ENCODE data around the gene SIGLEC7.

The SIGLEC7 gene

DNA sequence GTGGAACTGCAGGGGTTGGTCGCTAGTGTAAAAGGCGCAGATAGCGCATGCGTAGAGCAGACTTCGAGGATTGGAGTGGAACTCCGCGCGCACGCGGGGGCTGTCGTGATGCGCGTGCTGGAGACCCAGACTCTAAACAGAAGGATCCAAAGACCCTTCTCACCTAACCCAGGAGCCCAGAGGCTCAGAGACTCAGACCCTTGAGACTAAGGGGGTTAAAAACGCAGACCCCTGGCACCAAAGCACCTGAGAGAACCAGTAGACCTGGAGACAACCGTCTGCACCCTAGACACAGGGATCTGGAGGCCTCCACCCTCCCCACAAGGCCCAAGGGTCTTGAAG is 33.3 kb upstream of the SIGLEC7 start:
- Histone ChIP-seq H3K27me3 (ENCODE audit: insufficient read depth, low read depth, severe bottlenecking) (peaks cover 30% of the 10 kb centered on the region), H3K9me3 (ENCODE audit: severe bottlenecking) (no peaks in the 10 kb centered on the region), H3K36me3 (no peaks in the 10 kb centered on the region), H3K27ac (peak overlapping the region; percentile 34; the same call in 1 of the 2 replicates), H3K4me3 (ENCODE audit: low read depth, low read length) (peak overlapping the region; percentile 56)
- TF ChIP-seq, protein P1, sequence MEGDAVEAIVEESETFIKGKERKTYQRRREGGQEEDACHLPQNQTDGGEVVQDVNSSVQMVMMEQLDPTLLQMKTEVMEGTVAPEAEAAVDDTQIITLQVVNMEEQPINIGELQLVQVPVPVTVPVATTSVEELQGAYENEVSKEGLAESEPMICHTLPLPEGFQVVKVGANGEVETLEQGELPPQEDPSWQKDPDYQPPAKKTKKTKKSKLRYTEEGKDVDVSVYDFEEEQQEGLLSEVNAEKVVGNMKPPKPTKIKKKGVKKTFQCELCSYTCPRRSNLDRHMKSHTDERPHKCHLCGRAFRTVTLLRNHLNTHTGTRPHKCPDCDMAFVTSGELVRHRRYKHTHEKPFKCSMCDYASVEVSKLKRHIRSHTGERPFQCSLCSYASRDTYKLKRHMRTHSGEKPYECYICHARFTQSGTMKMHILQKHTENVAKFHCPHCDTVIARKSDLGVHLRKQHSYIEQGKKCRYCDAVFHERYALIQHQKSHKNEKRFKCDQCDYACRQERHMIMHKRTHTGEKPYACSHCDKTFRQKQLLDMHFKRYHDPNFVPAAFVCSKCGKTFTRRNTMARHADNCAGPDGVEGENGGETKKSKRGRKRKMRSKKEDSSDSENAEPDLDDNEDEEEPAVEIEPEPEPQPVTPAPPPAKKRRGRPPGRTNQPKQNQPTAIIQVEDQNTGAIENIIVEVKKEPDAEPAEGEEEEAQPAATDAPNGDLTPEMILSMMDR (IDR thresholded peaks at IDR 0.05; ENCODE audit: low read depth, low read length), result no peak
- no peak for DNase-seq

DNA sequence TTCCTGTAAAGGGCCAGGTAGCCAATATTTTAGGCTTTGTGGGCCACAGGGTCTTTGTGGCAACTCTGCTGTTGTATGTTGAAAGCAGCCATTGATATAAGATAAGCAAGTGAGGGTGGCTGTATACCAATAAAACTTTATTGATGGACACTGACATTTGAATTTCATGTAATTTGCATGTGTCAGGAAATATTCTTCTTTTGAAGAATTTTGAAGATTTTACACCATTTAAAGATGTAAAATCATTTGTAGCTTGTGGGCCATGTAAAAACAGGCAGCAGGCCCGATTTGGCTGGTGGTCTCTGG is 31.5 kb upstream of the SIGLEC7 start:
- no peaks in the 10 kb centered on the region for H3K36me3 ChIP-seq
- no peaks in the 10 kb centered on the region for H3K9me3 ChIP-seq (ENCODE audit: severe bottlenecking)

DNA sequence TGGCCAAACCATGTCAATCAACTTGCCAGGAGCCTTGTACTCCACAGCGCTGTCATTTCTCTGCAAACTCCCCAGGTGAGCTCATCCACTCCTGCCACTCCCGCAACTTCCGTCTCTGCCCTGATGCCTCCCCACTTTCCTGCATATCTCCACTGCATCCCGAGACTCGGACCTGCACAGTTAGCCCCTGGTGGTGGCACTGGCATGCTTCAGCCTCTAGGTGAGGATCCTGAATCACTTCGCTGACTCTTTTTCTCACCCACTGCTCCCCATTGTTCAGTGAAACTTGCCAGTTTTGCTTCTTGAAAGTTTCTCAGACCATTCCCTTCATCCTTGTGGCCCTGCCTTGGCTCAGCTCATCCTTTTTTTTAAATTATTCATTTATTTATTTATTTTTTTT is 30.5 kb upstream of the SIGLEC7 start:
- no peak overlapping the region for H3K27ac ChIP-seq
- H3K36me3 ChIP-seq, result no peaks in the 10 kb centered on the region
- no peak overlapping the region for H3K4me3 ChIP-seq (ENCODE audit: low read depth, low read length)
- TF ChIP-seq, protein P1 (IDR thresholded peaks at IDR 0.05; ENCODE audit: low read depth, low read length), result 0 out of 2 replicates have a peak, but pooled peaks have one; percentile 5
- DNase-seq, result peak; percentile 13
- peaks cover 59% of the 10 kb centered on the region for H3K27me3 ChIP-seq (ENCODE audit: insufficient read depth, low read depth, severe bottlenecking)
- H3K9me3 ChIP-seq (ENCODE audit: severe bottlenecking), result no peaks in the 10 kb centered on the region

More for the DNA sequence above, 31.5 kb upstream of the SIGLEC7 start:
- Histone ChIP-seq H3K27ac (no peak overlapping the region), H3K27me3 (ENCODE audit: insufficient read depth, low read depth, severe bottlenecking) (peaks cover 49% of the 10 kb centered on the region), H3K4me3 (ENCODE audit: low read depth, low read length) (no peak overlapping the region)
- DNase-seq, result no peak
- TF ChIP-seq, protein P1 (IDR thresholded peaks at IDR 0.05; ENCODE audit: low read depth, low read length), result no peak

- Histone ChIP-seq H3K9me3 (ENCODE audit: severe bottlenecking) (no peaks in the 10 kb centered on the region), H3K36me3 (no peaks in the 10 kb centered on the region), H3K27ac (no peak overlapping the region), H3K27me3 (ENCODE audit: insufficient read depth, low read depth, severe bottlenecking) (peaks cover 83% of the 10 kb centered on the region), H3K4me3 (ENCODE audit: low read depth, low read length) (no peak overlapping the region)
- DNase-seq, result no peak
- TF ChIP-seq, protein P1 (IDR thresholded peaks at IDR 0.05; ENCODE audit: low read depth, low read length), result no peak
Measured at GRCh38 chr19:51114087-51114729, 27.9 kb upstream of the SIGLEC7 start.

GRCh38 chr19:51116736-51117286 is 25.3 kb upstream of the SIGLEC7 start:
- H3K4me3 ChIP-seq (ENCODE audit: low read depth, low read length), result no peak overlapping the region
- TF ChIP-seq, protein P1 (IDR thresholded peaks at IDR 0.05; ENCODE audit: low read depth, low read length), result no peak
- no peaks in the 10 kb centered on the region for H3K36me3 ChIP-seq
- DNase-seq, result no peak
- no peaks in the 10 kb centered on the region for H3K9me3 ChIP-seq (ENCODE audit: severe bottlenecking)
- peaks cover 91% of the 10 kb centered on the region for H3K27me3 ChIP-seq (ENCODE audit: insufficient read depth, low read depth, severe bottlenecking)
- no peak overlapping the region for H3K27ac ChIP-seq

GRCh38 chr19:51119101-51119500 is 23.0 kb upstream of the SIGLEC7 start:
- Histone ChIP-seq H3K4me3 (ENCODE audit: low read depth, low read length) (no peak overlapping the region), H3K9me3 (ENCODE audit: severe bottlenecking) (no peaks in the 10 kb centered on the region), H3K36me3 (no peaks in the 10 kb centered on the region), H3K27me3 (ENCODE audit: insufficient read depth, low read depth, severe bottlenecking) (peaks cover 90% of the 10 kb centered on the region), H3K27ac (no peak overlapping the region)
- TF ChIP-seq, protein P1 (IDR thresholded peaks at IDR 0.05; ENCODE audit: low read depth, low read length), result no peak
- no peak for DNase-seq

Measured in WERI-Rb-1 (cell line).